ENCODE measurements around the gene GAMT. TPM values are rescaled to one million over a fixed set of nuclear protein-coding genes. Genes with fewer than 3 reads are reported as not detected.

GAMT gene
- total RNA-seq, 1 donor from 2014 or later, result 33.9 TPM

- peaks cover 3% of the 10 kb centered on the region for H3K4me1 Mint-ChIP-seq (ENCODE audit: low read depth)
- no peak overlapping the region for H3K27ac Mint-ChIP-seq
- intact Hi-C loops (cut with micrococcal nuclease), result no loop called here
- no peaks in the 10 kb centered on the region for H3K9me3 Mint-ChIP-seq
- H3K4me3 Mint-ChIP-seq (ENCODE audit: low read depth), result no peak overlapping the region
- DNase-seq (ENCODE audit: low spot score), result no peak
- no peaks in the 10 kb centered on the region for H3K27me3 Mint-ChIP-seq (ENCODE audit: low read depth)
- H3K36me3 Mint-ChIP-seq (ENCODE audit: low read depth), result peaks cover 10% of the 10 kb centered on the region
Measured at GRCh38 chr19:1377965-1378785, 23.2 kb downstream of the GAMT start.

GRCh38 chr19:1377176-1377964, 24.0 kb downstream of the GAMT start:
- Mint-ChIP-seq H3K36me3 (ENCODE audit: low read depth) (peaks cover 13% of the 10 kb centered on the region), H3K27me3 (ENCODE audit: low read depth) (no peaks in the 10 kb centered on the region), H3K4me3 (ENCODE audit: low read depth) (no peak overlapping the region), H3K9me3 (no peaks in the 10 kb centered on the region), H3K4me1 (ENCODE audit: low read depth) (no peaks in the 10 kb centered on the region), H3K27ac (no peak overlapping the region)
- DNase-seq (ENCODE audit: low spot score), result no peak
- intact Hi-C loops (cut with micrococcal nuclease), result no loop called here

GRCh38 chr19:1376415-1376805, 24.9 kb downstream of the GAMT start:
- Mint-ChIP-seq H3K36me3 (ENCODE audit: low read depth) (peaks cover 13% of the 10 kb centered on the region), H3K4me3 (ENCODE audit: low read depth) (no peak overlapping the region), H3K27ac (no peak overlapping the region), H3K27me3 (ENCODE audit: low read depth) (no peaks in the 10 kb centered on the region), H3K4me1 (ENCODE audit: low read depth) (no peaks in the 10 kb centered on the region), H3K9me3 (no peaks in the 10 kb centered on the region)
- DNase-seq (ENCODE audit: low spot score), result no peak
- intact Hi-C loops (cut with micrococcal nuclease), result no loop called here

GRCh38 chr19:1374250-1374577, 27.1 kb downstream of the GAMT start:
- Mint-ChIP-seq H3K4me3 (ENCODE audit: low read depth) (no peak overlapping the region), H3K27me3 (ENCODE audit: low read depth) (no peaks in the 10 kb centered on the region), H3K9me3 (no peaks in the 10 kb centered on the region), H3K36me3 (ENCODE audit: low read depth) (peaks cover 17% of the 10 kb centered on the region), H3K27ac (no peak overlapping the region), H3K4me1 (ENCODE audit: low read depth) (no peaks in the 10 kb centered on the region)
- DNase-seq (ENCODE audit: low spot score), result no peak
- intact Hi-C loops (cut with micrococcal nuclease), result no loop called here

GRCh38 chr19:1373534-1374249, 27.6 kb downstream of the GAMT start:
- DNase-seq (ENCODE audit: low spot score), result no peak
- Mint-ChIP-seq H3K4me1 (ENCODE audit: low read depth) (no peaks in the 10 kb centered on the region), H3K9me3 (no peaks in the 10 kb centered on the region), H3K36me3 (ENCODE audit: low read depth) (peaks cover 17% of the 10 kb centered on the region), H3K27me3 (ENCODE audit: low read depth) (no peaks in the 10 kb centered on the region), H3K4me3 (ENCODE audit: low read depth) (no peak overlapping the region), H3K27ac (no peak overlapping the region)
- intact Hi-C loops (cut with micrococcal nuclease), result no loop called here

GRCh38 chr19:1373042-1373533, 28.3 kb downstream of the GAMT start:
- Mint-ChIP-seq H3K27ac (no peak overlapping the region), H3K4me1 (ENCODE audit: low read depth) (no peaks in the 10 kb centered on the region), H3K9me3 (no peaks in the 10 kb centered on the region), H3K4me3 (ENCODE audit: low read depth) (no peak overlapping the region), H3K36me3 (ENCODE audit: low read depth) (peaks cover 17% of the 10 kb centered on the region), H3K27me3 (ENCODE audit: low read depth) (no peaks in the 10 kb centered on the region)
- intact Hi-C loops (cut with micrococcal nuclease), result no loop called here
- no peak for DNase-seq (ENCODE audit: low spot score)

- intact Hi-C loops (cut with micrococcal nuclease), result no loop called here
- no peaks in the 10 kb centered on the region for H3K4me1 Mint-ChIP-seq (ENCODE audit: low read depth)
- no peak overlapping the region for H3K27ac Mint-ChIP-seq
- no peak overlapping the region for H3K4me3 Mint-ChIP-seq (ENCODE audit: low read depth)
- H3K36me3 Mint-ChIP-seq (ENCODE audit: low read depth), result peaks cover 17% of the 10 kb centered on the region
- no peaks in the 10 kb centered on the region for H3K27me3 Mint-ChIP-seq (ENCODE audit: low read depth)
- no peaks in the 10 kb centered on the region for H3K9me3 Mint-ChIP-seq
- no peak for DNase-seq (ENCODE audit: low spot score)
Measured at GRCh38 chr19:1370579-1371361, 30.6 kb downstream of the GAMT start.

- Mint-ChIP-seq H3K27ac (no peak overlapping the region), H3K36me3 (ENCODE audit: low read depth) (peaks cover 18% of the 10 kb centered on the region), H3K9me3 (no peaks in the 10 kb centered on the region), H3K27me3 (ENCODE audit: low read depth) (no peaks in the 10 kb centered on the region), H3K4me3 (ENCODE audit: low read depth) (no peak overlapping the region), H3K4me1 (ENCODE audit: low read depth) (peaks cover 6% of the 10 kb centered on the region)
- DNase-seq (ENCODE audit: low spot score), result no peak
- intact Hi-C loops (cut with micrococcal nuclease), result no loop called here
Measured at GRCh38 chr19:1369214-1369805, 32.0 kb downstream of the GAMT start.

GRCh38 chr19:1366899-1367870, 34.2 kb downstream of the GAMT start:
- H3K4me3 Mint-ChIP-seq (ENCODE audit: low read depth), result no peak overlapping the region
- intact Hi-C loops (cut with micrococcal nuclease), result no loop called here
- no peaks in the 10 kb centered on the region for H3K9me3 Mint-ChIP-seq
- H3K27ac Mint-ChIP-seq, result no peak overlapping the region
- peaks cover 18% of the 10 kb centered on the region for H3K4me1 Mint-ChIP-seq (ENCODE audit: low read depth)
- H3K27me3 Mint-ChIP-seq (ENCODE audit: low read depth), result no peaks in the 10 kb centered on the region
- DNase-seq (ENCODE audit: low spot score), result no peak
- peaks cover 23% of the 10 kb centered on the region for H3K36me3 Mint-ChIP-seq (ENCODE audit: low read depth)

GRCh38 chr19:1366296-1366695, 35.0 kb downstream of the GAMT start:
- no peak overlapping the region for H3K27ac Mint-ChIP-seq
- peaks cover 20% of the 10 kb centered on the region for H3K4me1 Mint-ChIP-seq (ENCODE audit: low read depth)
- no peak overlapping the region for H3K4me3 Mint-ChIP-seq (ENCODE audit: low read depth)
- H3K27me3 Mint-ChIP-seq (ENCODE audit: low read depth), result no peaks in the 10 kb centered on the region
- intact Hi-C loops (cut with micrococcal nuclease), result no loop called here
- H3K9me3 Mint-ChIP-seq, result no peaks in the 10 kb centered on the region
- H3K36me3 Mint-ChIP-seq (ENCODE audit: low read depth), result peaks cover 27% of the 10 kb centered on the region
- no peak for DNase-seq (ENCODE audit: low spot score)

Measured in activated T-helper 2 cell treated with anti-CD3 and anti-CD28 coated beads, Interferon-gamma antibody, Interleukin-2, Interleukin-4, amounts not matched to agents 10 μg/mL and 5 μg/mL and 100 μg/mL, durations not matched to agents 14 hours and 24 hours and 36 hours (primary cell).